WERI-Rb-1 (cell line): ENCODE results near the gene BEAN1.

Experiments used
- DNase-seq: peaks from one replicate; pipeline ENCODE4 v3.0.0-alpha.2; 2020
- H3K27ac ChIP-seq: fragments of 250-450 bp; sonication (Bioruptor Pico); 2 replicates; pipeline ENCODE4 v1.5.1; 2020; ENCODE audit warnings: mild to moderate bottlenecking, moderate library complexity
- H3K27me3 ChIP-seq: fragments of 250-450 bp; sonication (Bioruptor Pico); 2 replicates; pipeline ENCODE4 v1.5.1; 2021; ENCODE audit warnings: mild to moderate bottlenecking, low read depth, moderate library complexity; ENCODE audit not compliant: insufficient read depth, severe bottlenecking
- H3K36me3 ChIP-seq: fragments of 250-450 bp; sonication (Bioruptor Pico); 2 replicates; pipeline ENCODE4 v1.5.1; 2020; ENCODE audit warnings: mild to moderate bottlenecking, moderate library complexity
- H3K4me3 ChIP-seq: 2 replicates; pipeline ENCODE4 v1.5.1; 2011; ENCODE audit warnings: low read depth, mild to moderate bottlenecking, control low read depth, low read length
- H3K9me3 ChIP-seq: fragments of 250-450 bp; sonication (Bioruptor Pico); 2 replicates; pipeline ENCODE4 v1.5.1; 2021; ENCODE audit warnings: mild to moderate bottlenecking, moderate library complexity; ENCODE audit not compliant: severe bottlenecking
- CTCF ChIP-seq: IDR thresholded peaks from 2 replicates; pipeline ENCODE4 v1.5.1; 2011; ENCODE audit warnings: low read depth, mild to moderate bottlenecking, control low read depth, inconsistent platforms, low read length

BEAN1 gene

GRCh38 chr16:66454751-66455150 lies 27.7 kb downstream of the BEAN1 start:
- Histone ChIP-seq H3K27me3 (no peaks in the 10 kb centered on the region), H3K9me3 (no peaks in the 10 kb centered on the region), H3K4me3 (no peak overlapping the region), H3K36me3 (no peaks in the 10 kb centered on the region), H3K27ac (no peak overlapping the region)
- no peak for TF ChIP-seq CTCF
- no peak for DNase-seq

GRCh38 chr16:66455970-66456369 lies 28.9 kb downstream of the BEAN1 start:
- Histone ChIP-seq H3K9me3 (no peaks in the 10 kb centered on the region), H3K27me3 (no peaks in the 10 kb centered on the region), H3K36me3 (no peaks in the 10 kb centered on the region), H3K27ac (no peak overlapping the region), H3K4me3 (no peak overlapping the region)
- no peak for TF ChIP-seq CTCF
- no peak for DNase-seq

DNA sequence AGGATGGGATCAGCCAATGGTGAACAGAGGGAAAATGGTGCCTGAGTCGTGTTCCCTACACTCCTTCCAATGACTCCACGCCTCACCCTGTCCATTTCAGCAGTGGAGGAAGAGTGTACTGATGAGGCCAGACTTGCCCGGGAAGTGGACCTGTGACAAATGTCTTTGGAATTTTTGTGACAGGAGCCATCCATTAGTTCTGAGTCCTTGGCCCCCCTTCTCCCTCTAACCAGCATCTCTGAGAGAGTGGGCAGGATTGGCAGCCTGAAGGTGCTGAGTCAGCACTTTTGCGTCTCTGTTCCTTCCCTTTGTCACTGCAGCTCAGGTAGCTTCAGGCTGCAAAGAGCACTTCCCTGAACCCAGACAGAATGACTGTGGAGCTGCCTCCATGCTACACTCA lies 30.8 kb downstream of the BEAN1 start:
- H3K27me3 ChIP-seq = no peaks in the 10 kb centered on the region
- TF ChIP-seq CTCF = no peak
- no peaks in the 10 kb centered on the region for H3K9me3 ChIP-seq
- no peaks in the 10 kb centered on the region for H3K36me3 ChIP-seq
- H3K4me3 ChIP-seq = no peak overlapping the region
- no peak for DNase-seq
- H3K27ac ChIP-seq = no peak overlapping the region

GRCh38 chr16:66458292-66458691 lies 31.2 kb downstream of the BEAN1 start:
- Histone ChIP-seq H3K27ac (no peak overlapping the region), H3K9me3 (no peaks in the 10 kb centered on the region), H3K27me3 (no peaks in the 10 kb centered on the region), H3K4me3 (no peak overlapping the region), H3K36me3 (no peaks in the 10 kb centered on the region)
- no peak for DNase-seq
- TF ChIP-seq CTCF = no peak

DNA sequence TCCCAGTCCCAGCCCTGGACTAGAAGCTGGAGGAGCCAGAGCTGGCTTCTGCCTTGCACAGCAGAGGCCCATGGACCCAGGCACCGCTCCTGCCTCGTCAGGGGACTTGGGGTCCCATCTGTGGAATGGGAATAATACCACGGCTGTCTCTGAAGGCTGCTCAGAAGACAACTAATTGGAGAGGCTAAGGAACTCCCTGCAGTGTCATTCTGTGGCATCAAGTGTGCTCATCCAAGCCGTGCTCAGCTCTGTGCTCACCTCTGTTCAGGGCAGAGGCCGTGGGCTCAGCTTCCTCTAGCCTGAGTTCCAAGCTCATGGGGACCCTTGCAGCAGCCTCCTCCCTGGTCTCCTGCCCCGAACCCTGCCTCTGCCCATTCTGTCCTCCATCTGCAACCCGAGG lies 31.8 kb downstream of the BEAN1 start:
- H3K27me3 ChIP-seq = no peaks in the 10 kb centered on the region
- no peak for TF ChIP-seq CTCF
- H3K9me3 ChIP-seq = no peaks in the 10 kb centered on the region
- DNase-seq = no peak
- no peak overlapping the region for H3K27ac ChIP-seq
- H3K4me3 ChIP-seq = no peak overlapping the region
- H3K36me3 ChIP-seq = no peaks in the 10 kb centered on the region

DNA sequence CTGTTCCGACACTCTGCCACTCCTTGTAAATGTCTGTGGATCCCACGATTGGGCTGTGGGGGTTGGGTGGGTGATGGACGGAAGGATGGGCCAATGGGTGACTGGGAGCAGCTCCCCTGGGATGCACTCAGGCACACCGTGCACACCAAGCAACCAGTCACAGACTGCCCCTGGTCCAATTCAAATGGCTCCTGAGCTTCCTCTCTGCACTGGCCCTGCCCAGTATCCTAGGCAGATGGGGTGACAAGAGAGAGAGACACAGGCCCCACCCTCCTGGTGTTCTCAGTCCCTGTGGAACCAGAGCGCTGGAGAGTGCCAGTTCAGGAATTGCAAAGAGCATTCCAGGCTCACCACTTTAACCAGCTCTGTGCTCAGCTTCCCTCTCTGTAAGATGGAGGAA lies 32.8 kb downstream of the BEAN1 start:
- Histone ChIP-seq H3K9me3 (no peaks in the 10 kb centered on the region), H3K36me3 (no peaks in the 10 kb centered on the region), H3K27ac (no peak overlapping the region), H3K4me3 (no peak overlapping the region), H3K27me3 (no peaks in the 10 kb centered on the region)
- DNase-seq = peak; percentile 30
- TF ChIP-seq CTCF = no peak
